Neural progenitor cell (in vitro differentiated cells): Measurements from ENCODE around the gene ZPBP2.

Experiments
- EZH2phosphoT487 ChIP-seq: fragments of 200-600 bp; sonication (generic); IDR thresholded peaks from 2 replicates; pipeline ENCODE4 v1.6.1; 2017; ENCODE audit warnings: antibody characterized with exemption
- TF ChIP-seq, protein P1 (sequence below): fragments of 200-600 bp; sonication (generic); IDR thresholded peaks from 2 replicates; pipeline ENCODE4 v1.5.1; 2017; ENCODE audit warnings: antibody characterized with exemption, mild to moderate bottlenecking

DNA sequence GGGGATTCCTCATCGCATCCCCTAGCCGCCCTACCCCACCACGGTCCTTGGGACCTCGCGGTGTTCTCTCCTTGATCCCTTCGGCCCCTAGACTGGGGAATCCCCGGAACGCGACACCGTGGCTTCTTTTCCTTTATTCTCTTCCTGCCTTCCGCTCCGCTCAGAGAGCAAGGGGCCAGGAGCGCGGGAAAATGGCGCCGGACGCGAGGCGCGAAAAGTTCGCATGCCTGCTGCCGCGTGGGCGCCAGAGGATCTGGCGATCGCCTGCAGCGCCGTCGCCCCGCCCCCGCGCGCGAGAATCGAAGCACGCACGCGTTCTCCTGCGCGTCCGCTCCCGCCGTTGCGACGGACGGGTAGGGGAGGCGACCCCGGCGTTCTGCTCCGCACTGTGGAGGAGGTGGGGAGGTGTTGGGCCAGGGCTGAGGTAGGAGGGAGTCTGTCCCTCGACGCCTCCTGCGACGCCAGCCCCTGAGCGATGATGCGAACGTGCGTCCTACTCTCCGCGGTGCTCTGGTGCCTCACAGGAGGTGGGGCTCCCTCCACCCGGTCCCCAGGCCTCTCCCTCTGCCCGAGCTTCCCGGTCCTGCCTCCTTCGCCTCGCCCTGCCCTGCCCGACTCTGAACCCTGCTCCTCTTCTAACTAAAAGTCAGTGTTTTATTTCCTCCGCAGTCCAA, at the start of gene ZPBP2:
- TF ChIP-seq, protein P1, sequence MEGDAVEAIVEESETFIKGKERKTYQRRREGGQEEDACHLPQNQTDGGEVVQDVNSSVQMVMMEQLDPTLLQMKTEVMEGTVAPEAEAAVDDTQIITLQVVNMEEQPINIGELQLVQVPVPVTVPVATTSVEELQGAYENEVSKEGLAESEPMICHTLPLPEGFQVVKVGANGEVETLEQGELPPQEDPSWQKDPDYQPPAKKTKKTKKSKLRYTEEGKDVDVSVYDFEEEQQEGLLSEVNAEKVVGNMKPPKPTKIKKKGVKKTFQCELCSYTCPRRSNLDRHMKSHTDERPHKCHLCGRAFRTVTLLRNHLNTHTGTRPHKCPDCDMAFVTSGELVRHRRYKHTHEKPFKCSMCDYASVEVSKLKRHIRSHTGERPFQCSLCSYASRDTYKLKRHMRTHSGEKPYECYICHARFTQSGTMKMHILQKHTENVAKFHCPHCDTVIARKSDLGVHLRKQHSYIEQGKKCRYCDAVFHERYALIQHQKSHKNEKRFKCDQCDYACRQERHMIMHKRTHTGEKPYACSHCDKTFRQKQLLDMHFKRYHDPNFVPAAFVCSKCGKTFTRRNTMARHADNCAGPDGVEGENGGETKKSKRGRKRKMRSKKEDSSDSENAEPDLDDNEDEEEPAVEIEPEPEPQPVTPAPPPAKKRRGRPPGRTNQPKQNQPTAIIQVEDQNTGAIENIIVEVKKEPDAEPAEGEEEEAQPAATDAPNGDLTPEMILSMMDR, result no peak
- TF ChIP-seq EZH2phosphoT487, result no peak
